GM23338 (cell line): ENCODE measurements around the gene VPS13A.

Experiments
- EZH2 ChIP-seq: fragments of 200-600 bp; sonication (generic); IDR thresholded peaks from one replicate; pipeline ENCODE4 v1.8.0; 2017; ENCODE audit warnings: antibody characterized with exemption, mild to moderate bottlenecking, low read depth; ENCODE audit not compliant: unreplicated experiment
- JUNB ChIP-seq: IDR thresholded peaks from one replicate; pipeline ENCODE4 v1.6.1; 2016; ENCODE audit warnings: antibody characterized with exemption; ENCODE audit not compliant: unreplicated experiment
- NANOG ChIP-seq: IDR thresholded peaks from 2 replicates; pipeline ENCODE4 v1.6.1; 2016; ENCODE audit warnings: antibody characterized with exemption, borderline replicate concordance
- POLR2AphosphoS5 ChIP-seq: IDR thresholded peaks from 2 replicates; pipeline ENCODE4 v1.6.1; 2016; ENCODE audit warnings: antibody characterized with exemption, low read depth
- REST ChIP-seq: IDR thresholded peaks from one replicate; pipeline ENCODE4 v1.6.1; 2018; ENCODE audit warnings: antibody characterized with exemption; ENCODE audit not compliant: unreplicated experiment
- TF ChIP-seq, protein P1 (sequence below), 2 experiments: fragments of 200-600 bp in 1 of 2; sonication (generic) in 1 of 2; conservative IDR thresholded peaks; 2 replicates each; pipeline versions ENCODE4 v1.5.1 to v1.6.1; 2016 to 2017; ENCODE audit warnings: antibody characterized with exemption in 2 of 2, low read depth in 2 of 2, mild to moderate bottlenecking in 2 of 2, moderate library complexity in 1 of 2
- TF ChIP-seq, protein P2 (sequence below): IDR thresholded peaks from 2 replicates; pipeline ENCODE4 v1.6.1; 2016; ENCODE audit warnings: antibody characterized with exemption

- TF ChIP-seq REST (no peak), POLR2AphosphoS5 (no peak), NANOG (no peak), EZH2 (no peak), JUNB (no peak)
- TF ChIP-seq, protein P1, sequence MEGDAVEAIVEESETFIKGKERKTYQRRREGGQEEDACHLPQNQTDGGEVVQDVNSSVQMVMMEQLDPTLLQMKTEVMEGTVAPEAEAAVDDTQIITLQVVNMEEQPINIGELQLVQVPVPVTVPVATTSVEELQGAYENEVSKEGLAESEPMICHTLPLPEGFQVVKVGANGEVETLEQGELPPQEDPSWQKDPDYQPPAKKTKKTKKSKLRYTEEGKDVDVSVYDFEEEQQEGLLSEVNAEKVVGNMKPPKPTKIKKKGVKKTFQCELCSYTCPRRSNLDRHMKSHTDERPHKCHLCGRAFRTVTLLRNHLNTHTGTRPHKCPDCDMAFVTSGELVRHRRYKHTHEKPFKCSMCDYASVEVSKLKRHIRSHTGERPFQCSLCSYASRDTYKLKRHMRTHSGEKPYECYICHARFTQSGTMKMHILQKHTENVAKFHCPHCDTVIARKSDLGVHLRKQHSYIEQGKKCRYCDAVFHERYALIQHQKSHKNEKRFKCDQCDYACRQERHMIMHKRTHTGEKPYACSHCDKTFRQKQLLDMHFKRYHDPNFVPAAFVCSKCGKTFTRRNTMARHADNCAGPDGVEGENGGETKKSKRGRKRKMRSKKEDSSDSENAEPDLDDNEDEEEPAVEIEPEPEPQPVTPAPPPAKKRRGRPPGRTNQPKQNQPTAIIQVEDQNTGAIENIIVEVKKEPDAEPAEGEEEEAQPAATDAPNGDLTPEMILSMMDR (conservative IDR thresholded peaks at IDR 0.05; ENCODE audit: low read depth in 2 of 2), result no peak
- TF ChIP-seq, protein P2, sequence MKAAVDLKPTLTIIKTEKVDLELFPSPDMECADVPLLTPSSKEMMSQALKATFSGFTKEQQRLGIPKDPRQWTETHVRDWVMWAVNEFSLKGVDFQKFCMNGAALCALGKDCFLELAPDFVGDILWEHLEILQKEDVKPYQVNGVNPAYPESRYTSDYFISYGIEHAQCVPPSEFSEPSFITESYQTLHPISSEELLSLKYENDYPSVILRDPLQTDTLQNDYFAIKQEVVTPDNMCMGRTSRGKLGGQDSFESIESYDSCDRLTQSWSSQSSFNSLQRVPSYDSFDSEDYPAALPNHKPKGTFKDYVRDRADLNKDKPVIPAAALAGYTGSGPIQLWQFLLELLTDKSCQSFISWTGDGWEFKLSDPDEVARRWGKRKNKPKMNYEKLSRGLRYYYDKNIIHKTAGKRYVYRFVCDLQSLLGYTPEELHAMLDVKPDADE, result no peak
Observed at GRCh38 chr9:77375956-77376532, 198.7 kb downstream of the VPS13A start.
